NAMALWA (cell line): Measurements from ENCODE around the gene ST6GAL1.
"Not testable (repeated sequence)": the region's sequence is repeated elsewhere in the genome, so short reads cannot be mapped to it uniquely, and the experiment has no call there.

Source experiments
- DNase-seq: peaks from one replicate; pipeline ENCODE4 v3.0.0-alpha.2; 2015; ENCODE audit warnings: low spot score

ST6GAL1 gene

GRCh38 chr3:186994000-186994955 lies 64.0 kb downstream of the ST6GAL1 start:
- DNase-seq = peak; percentile 61

- DNase-seq = peak; percentile 81
Measured at GRCh38 chr3:186996356-186996755, 66.0 kb downstream of the ST6GAL1 start.

- no peak for DNase-seq
Measured at GRCh38 chr3:186997061-186997460, 66.7 kb downstream of the ST6GAL1 start.

GRCh38 chr3:186997473-186997939 lies 67.2 kb downstream of the ST6GAL1 start:
- peak; percentile 60 for DNase-seq

GRCh38 chr3:186998937-186999368 lies 68.6 kb downstream of the ST6GAL1 start:
- DNase-seq = no peak

GRCh38 chr3:187000711-187001151 lies 70.4 kb downstream of the ST6GAL1 start:
- peak; percentile 92 for DNase-seq

- no peak for DNase-seq
Measured at GRCh38 chr3:187002915-187003314, 72.6 kb downstream of the ST6GAL1 start.

- no peak for DNase-seq
Measured at GRCh38 chr3:187005827-187006481, 75.6 kb downstream of the ST6GAL1 start.

- DNase-seq = no peak
Measured at GRCh38 chr3:187006864-187007630, 76.7 kb downstream of the ST6GAL1 start.

GRCh38 chr3:187010382-187010781 lies 80.1 kb downstream of the ST6GAL1 start:
- DNase-seq = not testable (repeated sequence)

- peak; percentile 89 for DNase-seq
Measured at GRCh38 chr3:187011915-187012314, 81.6 kb downstream of the ST6GAL1 start.

GRCh38 chr3:187012609-187013051 lies 82.3 kb downstream of the ST6GAL1 start:
- DNase-seq = peak; percentile 85

- peak; percentile 72 for DNase-seq
Measured at GRCh38 chr3:187013159-187013716, 82.9 kb downstream of the ST6GAL1 start.

- no peak for DNase-seq
Measured at GRCh38 chr3:187014417-187014864, 84.1 kb downstream of the ST6GAL1 start.

GRCh38 chr3:187015903-187016638 lies 85.7 kb downstream of the ST6GAL1 start:
- peak; percentile 91 for DNase-seq

- DNase-seq = peak; percentile 76
Measured at GRCh38 chr3:187016639-187017345, 86.5 kb downstream of the ST6GAL1 start.

- DNase-seq = peak; percentile 70
Measured at GRCh38 chr3:187017511-187018230, 87.3 kb downstream of the ST6GAL1 start.

- peak; percentile 54 for DNase-seq
Measured at GRCh38 chr3:187019542-187020072, 89.3 kb downstream of the ST6GAL1 start.

- DNase-seq = peak; percentile 69
Measured at GRCh38 chr3:187020376-187020775, 90.0 kb downstream of the ST6GAL1 start.
